PC-9 (cell line): ENCODE data around the gene FOXE1. TPM values are rescaled to one million over a fixed set of nuclear protein-coding genes. Genes with fewer than 3 reads are reported as not detected.

Source experiments
- BruUV-seq: library from RNA; stranded (reverse); fragments of 400-500 nt; replicated peaks from 2 replicates; lab custom pipeline; 2021; lab: Mats Ljungman, UMichigan
- CTCF ChIA-PET: fragments of 300-600 bp; sonication (Branson Sonifier 250); formaldehyde crosslinking; loops from one replicate; lab custom pipeline; 2022; ENCODE audit warnings: antibody characterized with exemption; lab: Charles Lee
- POLR2A ChIA-PET: fragments of 300-600 bp; sonication (Branson Sonifier 250); formaldehyde crosslinking; loops from one replicate; lab custom pipeline; 2022; ENCODE audit warnings: antibody characterized with exemption; ENCODE audit not compliant: unreplicated experiment; lab: Charles Lee
- DNase-seq, 2 experiments: peaks; one replicate each; pipeline versions ENCODE4 v3.0.0 to v3.0.0-alpha.2; 2015 to 2022; ENCODE audit warnings: mixed read lengths in 1 of 2
- H2AFZ ChIP-seq: fragments of 200-600 bp; sonication (generic); 2 replicates; pipeline ENCODE4 v1.8.1; 2017; ENCODE audit warnings: antibody characterized with exemption
- H3F3A ChIP-seq: fragments of 200-600 bp; sonication (generic); 2 replicates; pipeline ENCODE4 v1.8.1; 2017; ENCODE audit warnings: antibody characterized with exemption, mild to moderate bottlenecking, low read depth; ENCODE audit not compliant: insufficient read depth
- H3K27ac ChIP-seq: fragments of 200-600 bp; sonication (generic); 2 replicates; pipeline ENCODE4 v1.6.1; 2016; ENCODE audit warnings: mixed run types
- H3K27me3 ChIP-seq: fragments of 200-600 bp; sonication (generic); 2 replicates; pipeline ENCODE4 v1.6.1; 2016; ENCODE audit warnings: low read depth, mixed run types; ENCODE audit not compliant: insufficient read depth
- H3K36me3 ChIP-seq: fragments of 200-600 bp; sonication (generic); 2 replicates; pipeline ENCODE4 v1.6.1; 2016; ENCODE audit warnings: low read depth, mixed run types
- H3K4me1 ChIP-seq: fragments of 200-600 bp; sonication (generic); replicated peaks from 2 replicates; pipeline ENCODE4 v1.6.1; 2016; ENCODE audit warnings: mixed run types; ENCODE audit not compliant: insufficient read depth
- H3K4me2 ChIP-seq: fragments of 200-600 bp; sonication (generic); 2 replicates; pipeline ENCODE4 v1.6.1; 2017; ENCODE audit warnings: mixed run types
- H3K4me3 ChIP-seq: fragments of 200-600 bp; sonication (generic); 2 replicates; pipeline ENCODE4 v1.6.1; 2016; ENCODE audit warnings: mixed run types
- H3K79me2 ChIP-seq: fragments of 200-600 bp; sonication (generic); 2 replicates; pipeline ENCODE4 v1.6.1; 2017; ENCODE audit warnings: low read depth, mixed run types
- H3K9me2 ChIP-seq: fragments of 200-600 bp; sonication (generic); 2 replicates; pipeline ENCODE4 v1.8.1; 2017; ENCODE audit warnings: mild to moderate bottlenecking; ENCODE audit not compliant: insufficient read depth
- H3K9me3 ChIP-seq: fragments of 200-600 bp; sonication (generic); 2 replicates; pipeline ENCODE4 v1.8.1; 2016; ENCODE audit warnings: low read depth; ENCODE audit not compliant: insufficient read depth
- H4K20me1 ChIP-seq: fragments of 200-600 bp; sonication (generic); 2 replicates; pipeline ENCODE4 v1.8.1; 2017; ENCODE audit not compliant: insufficient read depth
- EZH2 ChIP-seq: fragments of 200-600 bp; sonication (generic); IDR thresholded peaks from 2 replicates; pipeline ENCODE4 v1.8.0; 2017; ENCODE audit warnings: antibody characterized with exemption, low read depth
- intact Hi-C: fragments of 100-400 bp; cut with micrococcal nuclease; formaldehyde crosslinking; loops from one replicate; pipeline ENCODE4 v1.10.0; 2022; ENCODE audit not compliant: unreplicated experiment
- total RNA-seq: library from RNA; stranded (reverse); gene quantifications from 2 replicates; pipeline ENCODE4 v1.2.3, GENCODE V29; 2021
- TF ChIP-seq, protein P1 (sequence below): fragments of 200-600 bp; sonication (generic); conservative IDR thresholded peaks from 2 replicates; pipeline ENCODE4 v1.6.1; 2017; ENCODE audit warnings: mixed run types, antibody characterized with exemption, mild to moderate bottlenecking, moderate library complexity

FOXE1 gene
- total RNA-seq, 1 experiment from 2014 or later: 5.7 TPM

DNA sequence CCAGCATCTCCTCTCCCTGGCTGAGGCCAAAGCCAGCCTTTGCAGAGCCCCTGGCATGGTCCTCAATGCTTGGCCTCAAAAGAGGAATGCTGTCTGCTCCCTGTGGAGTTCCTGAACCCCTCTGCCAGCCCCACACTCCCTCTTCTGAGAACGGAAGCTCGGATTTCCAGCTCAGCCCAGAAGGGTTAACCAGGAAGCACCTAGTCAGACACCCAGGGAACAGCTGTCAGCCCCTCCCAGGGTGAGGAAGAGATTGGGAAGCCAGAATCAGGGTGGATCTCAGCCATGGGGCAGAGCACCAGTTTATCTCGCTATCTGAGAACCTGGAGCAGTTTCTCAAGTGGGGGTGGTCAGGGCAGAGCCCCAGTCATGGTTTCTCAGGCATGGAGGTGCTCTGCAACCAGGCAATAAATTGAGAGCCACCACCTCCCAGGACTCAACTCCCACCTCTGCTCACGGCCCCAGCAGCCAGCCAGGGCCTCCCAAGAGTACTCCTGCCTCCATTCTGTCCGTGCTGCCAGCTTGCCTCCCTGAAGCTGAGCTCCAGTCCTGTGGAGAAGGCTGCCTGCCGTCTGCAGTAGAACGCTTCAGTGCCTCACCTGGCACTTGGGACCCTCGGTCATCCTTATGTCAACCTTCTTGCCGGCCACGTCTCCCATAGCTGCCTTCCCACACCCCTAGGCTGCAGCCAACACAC, 7.6 kb downstream of the FOXE1 start:
- Histone ChIP-seq H3K36me3 (no peaks in the 10 kb centered on the region), H3K27me3 (no peaks in the 10 kb centered on the region), H4K20me1 (no peaks in the 10 kb centered on the region), H3K4me2 (no peak overlapping the region), H3K9me3 (peaks cover 6% of the 10 kb centered on the region), H3K79me2 (no peaks in the 10 kb centered on the region), H2AFZ (no peak overlapping the region), H3K4me3 (no peak overlapping the region), H3F3A (peaks cover 10% of the 10 kb centered on the region; the same call in 1 of the 2 replicates), H3K4me1 (peaks cover 11% of the 10 kb centered on the region; the same call in 1 of the 2 replicates), H3K27ac (no peak overlapping the region), H3K9me2 (no peaks in the 10 kb centered on the region)
- CTCF ChIA-PET: no interaction called here
- BruUV-seq: no TSS peak
- no peak for DNase-seq
- intact Hi-C loops: no loop called here
- POLR2A ChIA-PET: no interaction called here
- TF ChIP-seq EZH2: no peak
- TF ChIP-seq, protein P1, sequence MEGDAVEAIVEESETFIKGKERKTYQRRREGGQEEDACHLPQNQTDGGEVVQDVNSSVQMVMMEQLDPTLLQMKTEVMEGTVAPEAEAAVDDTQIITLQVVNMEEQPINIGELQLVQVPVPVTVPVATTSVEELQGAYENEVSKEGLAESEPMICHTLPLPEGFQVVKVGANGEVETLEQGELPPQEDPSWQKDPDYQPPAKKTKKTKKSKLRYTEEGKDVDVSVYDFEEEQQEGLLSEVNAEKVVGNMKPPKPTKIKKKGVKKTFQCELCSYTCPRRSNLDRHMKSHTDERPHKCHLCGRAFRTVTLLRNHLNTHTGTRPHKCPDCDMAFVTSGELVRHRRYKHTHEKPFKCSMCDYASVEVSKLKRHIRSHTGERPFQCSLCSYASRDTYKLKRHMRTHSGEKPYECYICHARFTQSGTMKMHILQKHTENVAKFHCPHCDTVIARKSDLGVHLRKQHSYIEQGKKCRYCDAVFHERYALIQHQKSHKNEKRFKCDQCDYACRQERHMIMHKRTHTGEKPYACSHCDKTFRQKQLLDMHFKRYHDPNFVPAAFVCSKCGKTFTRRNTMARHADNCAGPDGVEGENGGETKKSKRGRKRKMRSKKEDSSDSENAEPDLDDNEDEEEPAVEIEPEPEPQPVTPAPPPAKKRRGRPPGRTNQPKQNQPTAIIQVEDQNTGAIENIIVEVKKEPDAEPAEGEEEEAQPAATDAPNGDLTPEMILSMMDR: no peak

DNA sequence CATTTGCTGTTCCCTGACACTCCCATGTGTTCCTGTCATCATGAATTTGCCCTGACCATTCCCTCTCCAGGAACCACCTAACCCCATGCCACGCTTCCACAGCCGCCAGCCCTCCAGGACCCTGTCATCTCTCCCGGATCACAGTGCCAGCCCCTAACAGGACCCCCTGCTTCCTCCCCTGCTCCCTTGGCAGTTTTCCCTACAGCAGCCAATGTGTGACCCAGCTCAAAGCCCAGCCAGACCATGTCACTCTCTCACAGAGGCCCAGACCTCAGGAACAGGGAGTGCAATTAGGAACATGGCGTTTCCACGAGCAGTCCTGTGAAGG, 8.1 kb downstream of the FOXE1 start:
- intact Hi-C loops: no loop called here
- TF ChIP-seq, protein P1: no peak
- no peak for TF ChIP-seq EZH2

GRCh38 chr9:97863314-97863713, 10.3 kb downstream of the FOXE1 start:
- ChIA-PET POLR2A (no interaction called here), CTCF (no interaction called here)
- Histone ChIP-seq H3F3A (peaks cover 10% of the 10 kb centered on the region; the same call in 1 of the 2 replicates), H4K20me1 (no peaks in the 10 kb centered on the region), H3K4me3 (no peak overlapping the region), H3K27ac (no peak overlapping the region), H3K9me3 (peaks cover 22% of the 10 kb centered on the region), H3K4me2 (no peak overlapping the region), H3K4me1 (peaks cover 11% of the 10 kb centered on the region; the same call in 1 of the 2 replicates), H2AFZ (no peak overlapping the region), H3K79me2 (no peaks in the 10 kb centered on the region), H3K36me3 (no peaks in the 10 kb centered on the region), H3K27me3 (no peaks in the 10 kb centered on the region), H3K9me2 (no peaks in the 10 kb centered on the region)
- no peak for TF ChIP-seq EZH2
- TF ChIP-seq, protein P1: no peak
- no TSS peak for BruUV-seq
- DNase-seq: no peak
- intact Hi-C loops: no loop called here

More for the DNA sequence above, 8.1 kb downstream of the FOXE1 start:
- Histone ChIP-seq H4K20me1 (no peaks in the 10 kb centered on the region), H2AFZ (no peak overlapping the region), H3K79me2 (no peaks in the 10 kb centered on the region), H3K27me3 (no peaks in the 10 kb centered on the region), H3K4me3 (no peak overlapping the region), H3K4me2 (no peak overlapping the region), H3K9me3 (peaks cover 11% of the 10 kb centered on the region), H3K4me1 (peaks cover 11% of the 10 kb centered on the region; the same call in 1 of the 2 replicates), H3K27ac (no peak overlapping the region), H3K9me2 (no peaks in the 10 kb centered on the region), H3K36me3 (no peaks in the 10 kb centered on the region), H3F3A (peaks cover 10% of the 10 kb centered on the region; the same call in 1 of the 2 replicates)
- CTCF ChIA-PET: no interaction called here
- DNase-seq: no peak
- POLR2A ChIA-PET: no interaction called here
- no TSS peak for BruUV-seq
